Hepatocyte (in vitro differentiated cells): Measurements from ENCODE around the gene TMEM150A.

Experiments used
- CTCF ChIP-seq: fragments of 200-600 bp; sonication (generic); IDR thresholded peaks from 2 replicates; pipeline ENCODE4 v1.5.1; 2016; ENCODE audit warnings: antibody characterized with exemption, mild to moderate bottlenecking; ENCODE audit not compliant: poor library complexity
- EZH2 ChIP-seq: fragments of 200-600 bp; sonication (generic); IDR thresholded peaks from 2 replicates; pipeline ENCODE4 v1.6.1; 2016; ENCODE audit warnings: antibody characterized with exemption, mild to moderate bottlenecking, borderline replicate concordance
- EZH2phosphoT487 ChIP-seq: fragments of 200-600 bp; sonication (generic); IDR thresholded peaks from one replicate; pipeline ENCODE4 v1.6.1; 2018; ENCODE audit warnings: antibody characterized with exemption, mild to moderate bottlenecking, low read depth, moderate library complexity; ENCODE audit not compliant: unreplicated experiment, severe bottlenecking

GRCh38 chr2:85554980-85555612 lies 47.4 kb downstream of the TMEM150A start:
- no peak for TF ChIP-seq CTCF
- TF ChIP-seq EZH2, result no peak
- TF ChIP-seq EZH2phosphoT487, result no peak
